Limb (tissue), 2 donors: ENCODE data around the gene COPS9.

Experiments used
- DNase-seq, 2 donors: peaks; one replicate each; pipeline ENCODE4 v3.0.0-alpha.2; 2016; ENCODE audit errors: extremely low spot score in 2 of 2

Gene COPS9

DNA sequence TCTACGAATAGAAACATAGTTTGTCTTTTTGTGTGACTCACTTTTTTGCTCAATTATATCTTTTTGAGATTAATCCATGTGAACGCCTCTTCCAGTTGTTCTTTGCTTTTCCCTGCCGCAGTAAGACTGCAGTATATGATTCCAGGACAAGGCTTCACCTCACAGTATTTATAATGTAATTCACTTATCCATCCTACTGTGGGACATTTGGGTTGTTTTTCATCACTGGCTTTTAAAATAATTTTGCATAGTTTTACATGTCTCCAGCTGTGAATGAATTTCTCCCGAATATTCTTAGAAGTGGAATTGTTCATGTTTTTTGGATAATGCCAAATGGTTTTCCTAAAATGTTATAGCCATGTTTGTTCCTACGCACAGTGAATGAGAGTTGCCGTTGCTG, 21.9 kb downstream of the COPS9 start:
- no peak for DNase-seq

GRCh38 chr2:240112914-240113690, 23.0 kb downstream of the COPS9 start:
- DNase-seq = no peak

- DNase-seq = peak in 1 of 2 donors; percentile 39
Observed at GRCh38 chr2:240111253-240111652, 24.9 kb downstream of the COPS9 start.

DNA sequence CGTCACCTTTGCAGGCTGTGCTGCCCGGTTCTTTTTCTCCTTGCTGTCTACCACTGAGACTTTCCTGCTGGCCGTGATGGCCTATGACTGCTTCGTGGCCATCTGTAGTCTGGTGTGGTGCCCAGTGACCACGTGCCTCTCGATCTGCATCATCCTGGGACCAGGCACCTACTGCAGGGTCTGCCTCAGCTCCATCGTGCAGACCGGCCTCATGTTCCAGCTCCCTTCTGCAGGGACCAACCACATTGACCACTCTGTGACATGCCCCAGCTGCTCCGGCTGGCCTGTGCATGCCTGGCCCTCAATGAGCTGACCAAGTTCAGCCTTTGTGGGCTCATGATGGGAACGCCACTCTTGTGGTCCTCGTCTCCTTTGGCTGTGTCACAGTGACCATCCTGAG, 26.7 kb downstream of the COPS9 start:
- no peak for DNase-seq

- no peak for DNase-seq
Observed at GRCh38 chr2:240107477-240107796, 28.7 kb downstream of the COPS9 start.

DNA sequence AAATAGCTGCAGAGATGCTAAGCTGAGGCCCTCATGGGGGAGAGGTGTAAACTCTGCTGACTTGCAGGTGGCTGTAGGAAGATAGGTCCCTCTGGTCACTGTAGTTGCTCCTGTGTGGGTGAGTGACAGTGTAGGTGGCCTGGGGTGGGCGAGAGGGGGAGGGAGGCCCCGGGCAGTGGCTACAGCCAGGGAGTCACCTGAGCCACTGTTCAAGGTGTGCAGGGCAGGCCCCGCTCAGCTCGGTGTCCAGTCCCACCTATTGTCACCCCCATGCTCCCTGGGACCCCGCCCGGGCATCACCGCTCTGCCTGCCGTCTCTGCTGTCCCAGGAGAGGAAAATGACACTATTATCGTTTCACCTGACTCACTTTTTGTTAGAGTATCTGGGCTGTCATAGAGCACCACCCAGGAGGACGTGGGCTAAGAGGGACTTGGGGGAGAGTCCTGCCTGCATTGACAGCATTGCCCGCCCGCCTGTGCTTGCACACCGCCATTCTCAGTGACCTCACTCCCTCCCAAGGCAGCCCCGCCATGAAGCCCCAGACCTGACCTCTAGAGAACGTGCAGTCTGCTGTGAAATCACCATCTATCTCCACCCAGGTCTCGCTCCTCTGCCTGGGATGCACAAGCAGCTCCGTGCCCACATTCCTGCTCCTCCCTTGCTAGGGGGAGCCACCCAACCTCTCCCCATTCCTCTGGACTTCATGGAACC, 29.2 kb downstream of the COPS9 start:
- DNase-seq = no peak

DNA sequence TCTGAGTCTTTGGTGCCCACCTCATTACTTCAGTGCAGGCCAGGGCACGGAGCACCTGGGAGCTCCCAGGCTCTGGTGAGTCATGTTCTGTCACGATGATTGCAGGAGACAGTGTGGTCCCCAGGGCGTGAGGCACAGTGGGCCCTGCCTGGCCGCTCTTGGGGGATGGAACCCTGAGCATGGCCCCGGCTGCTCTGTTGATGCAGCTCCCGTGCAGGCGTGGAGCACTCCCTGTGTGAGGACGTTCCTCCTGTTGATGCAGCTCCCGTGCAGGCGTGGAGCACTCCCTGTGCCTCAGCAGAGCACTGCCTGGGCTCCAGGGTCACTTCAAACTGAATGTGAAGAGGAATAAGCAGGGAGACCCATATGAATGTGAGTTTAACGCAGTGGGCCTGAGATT, 30.1 kb downstream of the COPS9 start:
- DNase-seq = no peak

DNA sequence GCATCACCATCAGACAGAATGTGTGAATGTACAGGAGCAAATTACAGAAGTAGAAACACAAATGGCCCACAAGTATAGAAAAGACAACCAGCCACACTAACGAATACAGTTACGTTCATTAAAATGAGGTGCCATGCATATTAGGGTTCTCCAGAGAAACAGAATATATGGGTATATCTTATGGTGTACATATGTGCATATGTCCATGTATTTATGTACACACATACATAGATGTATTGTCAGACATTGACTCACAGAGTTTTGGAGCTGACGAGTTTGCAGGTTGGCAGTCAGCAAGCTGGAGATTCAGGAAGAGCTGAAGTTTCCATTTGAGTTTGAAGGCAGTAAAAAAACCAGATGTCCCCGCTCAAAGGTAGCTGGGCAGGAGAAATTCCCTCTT, 33.0 kb downstream of the COPS9 start:
- no peak for DNase-seq

- DNase-seq = no peak
Observed at GRCh38 chr2:240098349-240098748, 37.8 kb downstream of the COPS9 start.

GRCh38 chr2:240095556-240096523, 40.3 kb downstream of the COPS9 start:
- DNase-seq = no peak

- no peak for DNase-seq
Observed at GRCh38 chr2:240089306-240089705, 46.8 kb downstream of the COPS9 start.

DNA sequence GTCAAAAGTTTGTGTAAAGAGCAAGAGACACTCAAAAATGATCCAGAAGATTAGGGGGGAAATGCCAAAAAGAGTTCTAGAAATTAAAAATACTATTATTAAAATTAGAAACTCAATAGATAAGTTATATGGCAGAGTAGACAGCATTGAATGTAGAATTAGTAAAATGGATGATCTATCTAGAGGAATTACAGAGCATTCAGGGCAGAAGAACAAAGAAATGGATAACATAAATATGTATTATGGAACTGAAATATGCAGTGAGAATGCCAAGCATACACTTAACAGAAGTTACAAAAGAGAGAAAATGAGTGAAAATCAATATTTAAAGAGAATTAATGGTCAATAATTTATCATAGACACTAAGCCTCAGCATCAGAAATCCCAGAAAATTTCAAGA, 49.5 kb downstream of the COPS9 start:
- DNase-seq = no peak
